Measurements from ENCODE around the gene SLAMF7. TPM values are rescaled to one million over a fixed set of nuclear protein-coding genes. Genes with fewer than 3 reads are reported as not detected.

Gene SLAMF7
- total and polyA plus RNA-seq, 2 of the 13 experiments (the other 11 are each of a cell fraction or from before 2014, with no cell fraction given) = not detected

- TF ChIP-seq SALL2 (CRISPR knock-in tag; IDR thresholded peaks at IDR 0.05) = no peak
- no peak for TF ChIP-seq HNRNPLL (IDR thresholded peaks at IDR 0.05; ENCODE audit: low read depth, low read length, poor library complexity, severe bottlenecking)
- no peak for TF ChIP-seq HOXA3 (CRISPR knock-in tag; IDR thresholded peaks at IDR 0.05)
- TF ChIP-seq TRIM22 (IDR thresholded peaks at IDR 0.05) = no peak
- TF ChIP-seq ZNF605 (CRISPR knock-in tag; IDR thresholded peaks at IDR 0.05) = no peak
- TF ChIP-seq ZNF281 (CRISPR knock-in tag; IDR thresholded peaks at IDR 0.05; ENCODE audit: borderline replicate concordance) = no peak
- no peak for TF ChIP-seq PPARG (CRISPR knock-in tag; conservative IDR thresholded peaks at IDR 0.05)
- no peak for TF ChIP-seq BATF2 (CRISPR knock-in tag; IDR thresholded peaks at IDR 0.05)
- no peak for TF ChIP-seq ZHX2 (IDR thresholded peaks at IDR 0.05; ENCODE audit: low read depth)
- TF ChIP-seq ZHX2 (CRISPR knock-in tag; IDR thresholded peaks at IDR 0.05; ENCODE audit: borderline replicate concordance) = no peak
- no peak for TF ChIP-seq ZNF816 (CRISPR knock-in tag; IDR thresholded peaks at IDR 0.05; ENCODE audit: borderline replicate concordance)
- TF ChIP-seq EHMT2 (IDR thresholded peaks at IDR 0.05; ENCODE audit: borderline replicate concordance, low read depth, low read length) = no peak
- TF ChIP-seq BHLHE40 (IDR thresholded peaks at IDR 0.05; ENCODE audit: low read length) = no peak
- TF ChIP-seq MXD1 (CRISPR knock-in tag; IDR thresholded peaks at IDR 0.05) = no peak
- no peak overlapping the region for H2AFZ ChIP-seq (ENCODE audit: low read length)
- no peaks in the 10 kb centered on the region for H3K4me1 ChIP-seq (ENCODE audit: insufficient read depth, low read length)
- CTCF ChIA-PET (ENCODE audit: low intra/inter-chr PET ratio, low total read pairs) = no interaction called here
- no TSS peak for BruUV-seq (replicated peaks)
- no peak overlapping the region for H3K9ac ChIP-seq (ENCODE audit: insufficient read depth, low read depth, low read length)
- H3K27ac ChIP-seq (ENCODE audit: extremely low read length, insufficient read depth, low read length) = no peak overlapping the region
- no peak overlapping the region for H3K4me3 ChIP-seq (replicated peaks in 1 of 3; ENCODE audit: insufficient read depth in 1 of 3, low read depth in 2 of 3, low read length in 3 of 3)
- no peak for FAIRE-seq
- H3K79me2 ChIP-seq (ENCODE audit: insufficient read depth, low read length) = no peaks in the 10 kb centered on the region
- H3K4me2 ChIP-seq (ENCODE audit: low read depth, low read length) = no peak overlapping the region
- ATAC-seq = no peak
- intact Hi-C loops (cut with micrococcal nuclease; ENCODE audit: unreplicated experiment) = no loop called here
- POLR2A ChIA-PET = no interaction called here
- peaks cover 0 to 15% of the 10 kb centered on the region in 2 experiments; a peak in 1 of 5 replicates for H3K27me3 ChIP-seq (ENCODE audit: control insufficient read depth in 1 of 2, insufficient read depth in 2 of 2, low read length in 2 of 2)
- 93% methylated on average over 1 of the region's 1 CpG for WGBS (ENCODE audit: low lambda C conversion rate)
- no peaks in the 10 kb centered on the region for H3K9me3 ChIP-seq (ENCODE audit: low read length)
- DNase-seq (ENCODE audit: low spot score) = no peak
- H4K20me1 ChIP-seq (ENCODE audit: insufficient read depth, low read length) = no peaks in the 10 kb centered on the region
- in situ Hi-C loops (cut with HindIII; ENCODE audit: extremely low pct_ligation_motif_present, low pct_unique_long_range_greater_than_20kb) = no loop called here
- H3K36me3 ChIP-seq (replicated peaks in 1 of 2; ENCODE audit: control insufficient read depth in 1 of 2, insufficient read depth in 2 of 2, low read length in 2 of 2) = no peaks in the 10 kb centered on the region
Measured at GRCh38 chr1:160716013-160716412, 23.0 kb upstream of the SLAMF7 start.
